Measurements from ENCODE around the gene TOPORS. TPM values are rescaled to one million over a fixed set of nuclear protein-coding genes. Genes with fewer than 3 reads are reported as not detected.

TOPORS gene
- total RNA-seq, 1 donor from 2014 or later, result 37.9 TPM

DNA sequence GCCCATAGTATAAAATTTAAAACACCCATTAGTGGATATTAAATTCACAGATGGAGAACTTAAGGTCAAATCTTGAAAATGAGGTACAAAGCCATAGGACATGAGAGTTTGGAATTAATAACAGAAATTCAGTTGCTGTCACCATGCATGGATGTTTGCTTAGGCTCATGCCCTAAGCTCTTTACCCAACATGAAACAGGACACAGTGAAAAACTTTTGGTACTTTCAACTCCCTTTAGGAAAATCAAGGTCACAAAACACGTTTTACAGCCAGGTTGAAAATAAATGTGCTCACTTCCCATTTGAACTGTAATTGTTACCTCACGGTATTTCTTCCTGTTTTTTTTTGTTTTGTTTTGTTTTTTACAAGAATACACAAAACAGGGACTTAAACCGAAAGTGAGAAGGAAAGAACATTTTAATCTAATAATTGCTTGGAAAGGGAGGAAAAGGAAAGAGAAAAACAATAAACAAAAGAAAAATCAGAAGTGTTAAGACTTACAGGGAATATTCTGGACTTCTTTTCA, 6.1 kb upstream of the TOPORS start:
- FAIRE-seq (no peak), DNase-seq (ENCODE audit: low read depth) (no peak)
- H3K36me3 ChIP-seq (ENCODE audit: control insufficient read depth, insufficient read depth, low read length), result no peaks in the 10 kb centered on the region
- H3K27me3 ChIP-seq (ENCODE audit: control insufficient read depth, insufficient read depth, low read length), result no peaks in the 10 kb centered on the region
- no peak for TF ChIP-seq CTCF (IDR thresholded peaks at IDR 0.05; ENCODE audit: insufficient read depth, low read length, severe bottlenecking)
- H3K4me3 ChIP-seq (ENCODE audit: low read depth, low read length), result no peak overlapping the region

DNA sequence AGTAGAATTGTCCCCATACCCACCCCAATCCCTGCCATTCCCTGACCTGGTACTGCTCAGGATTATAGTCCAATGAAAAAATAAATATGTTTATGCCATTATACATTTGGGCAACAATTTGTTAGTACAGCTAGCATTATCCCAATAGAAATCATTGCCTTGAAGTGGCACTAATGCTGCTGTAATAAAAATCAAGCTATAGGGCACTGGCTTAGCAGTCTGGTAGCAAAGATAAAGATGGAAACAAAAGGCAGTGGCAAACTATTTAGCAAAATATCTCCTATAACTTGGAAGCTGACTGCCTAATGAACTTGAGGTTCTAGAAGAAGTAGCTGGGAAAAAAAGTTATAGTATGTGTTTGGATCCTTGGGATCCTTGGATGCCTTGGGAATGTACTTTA, 2.2 kb upstream of the TOPORS start:
- no peak for FAIRE-seq
- DNase-seq (ENCODE audit: low read depth), result no peak
- Histone ChIP-seq H3K36me3 (ENCODE audit: control insufficient read depth, insufficient read depth, low read length) (no peaks in the 10 kb centered on the region), H3K27me3 (ENCODE audit: control insufficient read depth, insufficient read depth, low read length) (no peaks in the 10 kb centered on the region), H3K4me3 (ENCODE audit: low read depth, low read length) (no peak overlapping the region)
- no peak for TF ChIP-seq CTCF (IDR thresholded peaks at IDR 0.05; ENCODE audit: insufficient read depth, low read length, severe bottlenecking)

DNA sequence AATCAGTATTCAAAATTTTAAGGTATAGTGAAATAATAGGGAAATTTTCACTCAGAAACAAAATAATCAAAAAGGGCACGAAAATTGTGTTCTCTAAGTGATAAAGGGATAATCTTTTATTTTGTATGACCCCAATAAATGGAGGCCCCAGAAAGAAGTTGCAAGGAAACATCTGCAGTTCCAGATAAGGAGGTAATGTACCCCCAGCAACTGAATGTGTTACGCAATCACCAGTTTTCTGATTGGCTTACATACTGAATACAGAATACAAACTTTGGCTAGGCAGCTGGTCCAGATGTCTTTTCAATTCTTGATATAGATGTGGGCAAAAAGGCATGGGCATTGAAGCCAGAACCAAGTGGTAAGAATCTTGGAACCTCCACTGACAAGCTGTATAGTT, 1.7 kb upstream of the TOPORS start:
- H3K4me3 ChIP-seq (ENCODE audit: low read depth, low read length), result no peak overlapping the region
- FAIRE-seq (no peak), DNase-seq (ENCODE audit: low read depth) (no peak)
- no peaks in the 10 kb centered on the region for H3K27me3 ChIP-seq (ENCODE audit: control insufficient read depth, insufficient read depth, low read length)
- TF ChIP-seq CTCF (IDR thresholded peaks at IDR 0.05; ENCODE audit: insufficient read depth, low read length, severe bottlenecking), result no peak
- no peaks in the 10 kb centered on the region for H3K36me3 ChIP-seq (ENCODE audit: control insufficient read depth, insufficient read depth, low read length)

- peak; percentile 42 for DNase-seq (ENCODE audit: low read depth)
Observed at GRCh38 chr9:32551276-32552051, 922 bp downstream of the TOPORS start.

GRCh38 chr9:32550562-32551275, 1.7 kb downstream of the TOPORS start:
- no peak for TF ChIP-seq CTCF (IDR thresholded peaks at IDR 0.05; ENCODE audit: insufficient read depth, low read length, severe bottlenecking)
- FAIRE-seq, result no peak
- Histone ChIP-seq H3K4me3 (ENCODE audit: low read depth, low read length) (peak overlapping the region; percentile 63), H3K27me3 (ENCODE audit: control insufficient read depth, insufficient read depth, low read length) (no peaks in the 10 kb centered on the region), H3K36me3 (ENCODE audit: control insufficient read depth, insufficient read depth, low read length) (no peaks in the 10 kb centered on the region)
- peak; percentile 63 for DNase-seq (ENCODE audit: low read depth)

More at GRCh38 chr9:32551276-32552051, 922 bp downstream of the TOPORS start:
- no peak for TF ChIP-seq CTCF (IDR thresholded peaks at IDR 0.05; ENCODE audit: insufficient read depth, low read length, severe bottlenecking)
- Histone ChIP-seq H3K36me3 (ENCODE audit: control insufficient read depth, insufficient read depth, low read length) (no peaks in the 10 kb centered on the region), H3K27me3 (ENCODE audit: control insufficient read depth, insufficient read depth, low read length) (no peaks in the 10 kb centered on the region), H3K4me3 (ENCODE audit: low read depth, low read length) (peak overlapping the region; percentile 63)
- FAIRE-seq, result no peak
